HEK293 (cell line): Measurements from ENCODE around the gene SPOCK1.
"Not testable (repeated sequence)": the region's sequence is repeated elsewhere in the genome, so short reads cannot be mapped to it uniquely, and the experiment has no call there.

Experiments
- CTCF ChIA-PET: fragments of 350-600 bp; formaldehyde crosslinking; extraction: SDS; loops from one replicate; lab custom pipeline; 2021; ENCODE audit warnings: antibody characterized with exemption; lab: Yijun Ruan, JAX
- POLR2A ChIA-PET: fragments of 300-600 bp; formaldehyde crosslinking; extraction: SDS; loops from one replicate; lab custom pipeline; 2020; ENCODE audit warnings: antibody characterized with exemption, inconsistent platforms; lab: Yijun Ruan, JAX
- H3K27ac ChIP-seq: fragments of 200-500 bp; sonication (Bioruptor generic); 2 replicates; pipeline ENCODE4 v1.5.1; 2014; ENCODE audit warnings: low read depth, low read length, control low read depth, inconsistent platforms; ENCODE audit errors: extremely low read depth
- H3K36me3 ChIP-seq, 2 experiments: fragments of 200-500 bp in 1 of 2; sonication (Bioruptor generic) in 1 of 2; 1 replicate in 1 of 2; 2 replicates in 1 of 2; pipeline ENCODE4 v1.5.1; 2014 to 2017; ENCODE audit warnings: inconsistent platforms in 2 of 2, low read length in 2 of 2; ENCODE audit not compliant: control insufficient read depth in 2 of 2, insufficient read depth in 1 of 2
- H3K4me1 ChIP-seq: fragments of 200-500 bp; sonication (Bioruptor generic); 2 replicates; pipeline ENCODE4 v1.5.1; 2014; ENCODE audit warnings: mild to moderate bottlenecking, low read length, inconsistent platforms; ENCODE audit not compliant: control insufficient read depth, insufficient read depth
- H3K4me3 ChIP-seq: 2 replicates; pipeline ENCODE4 v1.5.1; 2011; ENCODE audit warnings: low read depth, mild to moderate bottlenecking, control low read depth, low read length, moderate library complexity
- H3K9me3 ChIP-seq: fragments of 200-500 bp; sonication (Bioruptor generic); 2 replicates; pipeline ENCODE4 v1.5.1; 2014; ENCODE audit warnings: low read depth, low read length, inconsistent platforms; ENCODE audit not compliant: control insufficient read depth, insufficient read depth
- KLF8 ChIP-seq: fragments of 450-650 bp; formaldehyde crosslinking; IDR thresholded peaks from 2 replicates; pipeline ENCODE4 v1.5.1; 2016; ENCODE audit warnings: missing biosample characterization, missing genetic modification characterization
- PRDM1 ChIP-seq: fragments of 450-650 bp; formaldehyde crosslinking; IDR thresholded peaks from 2 replicates; pipeline ENCODE4; 2016; ENCODE audit warnings: missing biosample characterization, missing genetic modification characterization
- ZBTB10 ChIP-seq: fragments of 450-650 bp; formaldehyde crosslinking; IDR thresholded peaks from 2 replicates; pipeline ENCODE4 v1.5.1; 2016; ENCODE audit warnings: missing biosample characterization, missing genetic modification characterization
- ZBTB48 ChIP-seq: fragments of 450-650 bp; formaldehyde crosslinking; IDR thresholded peaks from 2 replicates; pipeline ENCODE4 v1.5.1; 2016; ENCODE audit warnings: missing biosample characterization, missing genetic modification characterization
- ZNF112 ChIP-seq: fragments of 450-650 bp; formaldehyde crosslinking; IDR thresholded peaks from 2 replicates; pipeline ENCODE4 v1.5.0; 2017; ENCODE audit warnings: missing biosample characterization, missing genetic modification characterization
- ZNF223 ChIP-seq: fragments of 450-650 bp; formaldehyde crosslinking; IDR thresholded peaks from 2 replicates; pipeline ENCODE4 v1.5.1; 2016; ENCODE audit warnings: missing biosample characterization, missing genetic modification characterization
- ZNF280C ChIP-seq: fragments of 450-650 bp; formaldehyde crosslinking; IDR thresholded peaks from 2 replicates; pipeline ENCODE4 v1.5.1; 2016; ENCODE audit warnings: missing biosample characterization, missing genetic modification characterization
- ZNF341 ChIP-seq: fragments of 450-650 bp; formaldehyde crosslinking; IDR thresholded peaks from 2 replicates; pipeline ENCODE4; 2016; ENCODE audit warnings: low read depth, missing biosample characterization, missing genetic modification characterization
- ZNF423 ChIP-seq: fragments of 450-650 bp; formaldehyde crosslinking; IDR thresholded peaks from 2 replicates; pipeline ENCODE4 v1.5.1; 2016; ENCODE audit warnings: missing biosample characterization, missing genetic modification characterization
- ZNF677 ChIP-seq: fragments of 450-650 bp; IDR thresholded peaks from 2 replicates; pipeline ENCODE4 v1.5.0; 2018; ENCODE audit warnings: missing biosample characterization, mild to moderate bottlenecking, missing genetic modification characterization, moderate library complexity
- ZNF792 ChIP-seq: fragments of 450-650 bp; formaldehyde crosslinking; IDR thresholded peaks from 2 replicates; pipeline ENCODE4 v1.5.1; 2016; ENCODE audit warnings: missing biosample characterization, missing genetic modification characterization
- ZSCAN30 ChIP-seq: fragments of 450-650 bp; IDR thresholded peaks from 2 replicates; pipeline ENCODE4 v1.5.1; 2018; ENCODE audit warnings: missing biosample characterization, mild to moderate bottlenecking, missing genetic modification characterization, moderate library complexity

SPOCK1 gene

GRCh38 chr5:136953346-136954069, 545.6 kb downstream of the SPOCK1 start:
- H3K4me1 ChIP-seq, H3K36me3 ChIP-seq, H3K9me3 ChIP-seq, H3K4me3 ChIP-seq, POLR2A ChIA-PET, CTCF ChIA-PET, H3K27ac ChIP-seq: not testable (repeated sequence)

GRCh38 chr5:136927571-136927970, 571.6 kb downstream of the SPOCK1 start:
- ChIA-PET POLR2A (no interaction called here), CTCF (no interaction called here)
- TF ChIP-seq ZNF341 (tag by site-specific recombination) (no peak), ZNF423 (tag by site-specific recombination) (no peak), ZNF792 (tag by site-specific recombination) (no peak), PRDM1 (tag by site-specific recombination) (no peak)
- Histone ChIP-seq H3K27ac (no peak overlapping the region), H3K36me3 (no peaks in the 10 kb centered on the region), H3K9me3 (no peaks in the 10 kb centered on the region), H3K4me1 (no peaks in the 10 kb centered on the region), H3K4me3 (no peak overlapping the region)

- no peak overlapping the region for H3K4me3 ChIP-seq
- H3K4me1 ChIP-seq, result no peaks in the 10 kb centered on the region
- H3K36me3 ChIP-seq, result no peaks in the 10 kb centered on the region
- ChIA-PET CTCF (no interaction called here), POLR2A (no interaction called here)
- H3K27ac ChIP-seq, result no peak overlapping the region
- TF ChIP-seq ZNF223 (tag by site-specific recombination) (no peak), ZNF280C (tag by site-specific recombination) (no peak), ZNF677 (tag by site-specific recombination) (no peak), ZSCAN30 (no peak), ZBTB10 (no peak), ZBTB48 (tag by site-specific recombination) (no peak), ZNF112 (tag by site-specific recombination) (no peak), KLF8 (no peak)
- no peaks in the 10 kb centered on the region for H3K9me3 ChIP-seq
Measured at GRCh38 chr5:136926073-136926472, 573.1 kb downstream of the SPOCK1 start.
